ENCODE measurements around the gene LPIN2.

Gene LPIN2

GRCh38 chr18:2969695-2970094 lies 43.2 kb downstream of the LPIN2 start:
- peaks cover 22% of the 10 kb centered on the region for H3K4me1 ChIP-seq (ENCODE audit: control insufficient read depth, insufficient read depth, low read length)
- no peaks in the 10 kb centered on the region for H3K36me3 ChIP-seq (ENCODE audit: control insufficient read depth, insufficient read depth, low read length)
- no peak overlapping the region for H3K4me3 ChIP-seq (ENCODE audit: low read depth, low read length)
- no peaks in the 10 kb centered on the region for H3K27me3 ChIP-seq (ENCODE audit: control insufficient read depth, insufficient read depth, low read length)
- H3K9me3 ChIP-seq (ENCODE audit: control insufficient read depth, insufficient read depth, low read depth, low read length) = no peaks in the 10 kb centered on the region
- no peak overlapping the region for H3K27ac ChIP-seq (ENCODE audit: low read depth, low read length)
- H3K9ac ChIP-seq (ENCODE audit: low read length) = no peak overlapping the region

GRCh38 chr18:2968606-2969005 lies 44.3 kb downstream of the LPIN2 start:
- H3K27me3 ChIP-seq (ENCODE audit: control insufficient read depth, insufficient read depth, low read length) = no peaks in the 10 kb centered on the region
- no peaks in the 10 kb centered on the region for H3K9me3 ChIP-seq (ENCODE audit: control insufficient read depth, insufficient read depth, low read depth, low read length)
- no peak overlapping the region for H3K9ac ChIP-seq (ENCODE audit: low read length)
- H3K27ac ChIP-seq (ENCODE audit: low read depth, low read length) = no peak overlapping the region
- H3K4me3 ChIP-seq (ENCODE audit: low read depth, low read length) = no peak overlapping the region
- peaks cover 22% of the 10 kb centered on the region for H3K4me1 ChIP-seq (ENCODE audit: control insufficient read depth, insufficient read depth, low read length)
- no peaks in the 10 kb centered on the region for H3K36me3 ChIP-seq (ENCODE audit: control insufficient read depth, insufficient read depth, low read length)

- Histone ChIP-seq H3K27me3 (ENCODE audit: control insufficient read depth, insufficient read depth, low read length) (no peaks in the 10 kb centered on the region), H3K4me1 (ENCODE audit: control insufficient read depth, insufficient read depth, low read length) (peaks cover 22% of the 10 kb centered on the region), H3K9me3 (ENCODE audit: control insufficient read depth, insufficient read depth, low read depth, low read length) (no peaks in the 10 kb centered on the region), H3K27ac (ENCODE audit: low read depth, low read length) (no peak overlapping the region), H3K9ac (ENCODE audit: low read length) (no peak overlapping the region), H3K4me3 (ENCODE audit: low read depth, low read length) (no peak overlapping the region), H3K36me3 (ENCODE audit: control insufficient read depth, insufficient read depth, low read length) (no peaks in the 10 kb centered on the region)
Observed at GRCh38 chr18:2967820-2968219, 45.1 kb downstream of the LPIN2 start.

- H3K27ac ChIP-seq (ENCODE audit: low read depth, low read length) = no peak overlapping the region
- no peak overlapping the region for H3K9ac ChIP-seq (ENCODE audit: low read length)
- H3K4me1 ChIP-seq (ENCODE audit: control insufficient read depth, insufficient read depth, low read length) = peaks cover 22% of the 10 kb centered on the region
- no peak overlapping the region for H3K4me3 ChIP-seq (ENCODE audit: low read depth, low read length)
- no peaks in the 10 kb centered on the region for H3K9me3 ChIP-seq (ENCODE audit: control insufficient read depth, insufficient read depth, low read depth, low read length)
- H3K36me3 ChIP-seq (ENCODE audit: control insufficient read depth, insufficient read depth, low read length) = no peaks in the 10 kb centered on the region
- no peaks in the 10 kb centered on the region for H3K27me3 ChIP-seq (ENCODE audit: control insufficient read depth, insufficient read depth, low read length)
Observed at GRCh38 chr18:2967357-2967756, 45.6 kb downstream of the LPIN2 start.

- Histone ChIP-seq H3K27me3 (ENCODE audit: control insufficient read depth, insufficient read depth, low read length) (no peaks in the 10 kb centered on the region), H3K27ac (ENCODE audit: low read depth, low read length) (no peak overlapping the region)
Observed at GRCh38 chr18:2966560-2966959, 46.4 kb downstream of the LPIN2 start.

GRCh38 chr18:2965797-2966196 lies 47.1 kb downstream of the LPIN2 start:
- no peaks in the 10 kb centered on the region for H3K9me3 ChIP-seq (ENCODE audit: control insufficient read depth, insufficient read depth, low read depth, low read length)
- H3K4me1 ChIP-seq (ENCODE audit: control insufficient read depth, insufficient read depth, low read length) = peaks cover 28% of the 10 kb centered on the region
- no peaks in the 10 kb centered on the region for H3K36me3 ChIP-seq (ENCODE audit: control insufficient read depth, insufficient read depth, low read length)
- H3K27ac ChIP-seq (ENCODE audit: low read depth, low read length) = no peak overlapping the region
- H3K27me3 ChIP-seq (ENCODE audit: control insufficient read depth, insufficient read depth, low read length) = no peaks in the 10 kb centered on the region
- no peak overlapping the region for H3K9ac ChIP-seq (ENCODE audit: low read length)
- no peak overlapping the region for H3K4me3 ChIP-seq (ENCODE audit: low read depth, low read length)

More at GRCh38 chr18:2966560-2966959, 46.4 kb downstream of the LPIN2 start:
- no peak overlapping the region for H3K4me3 ChIP-seq (ENCODE audit: low read depth, low read length)
- H3K4me1 ChIP-seq (ENCODE audit: control insufficient read depth, insufficient read depth, low read length) = peaks cover 25% of the 10 kb centered on the region
- H3K9me3 ChIP-seq (ENCODE audit: control insufficient read depth, insufficient read depth, low read depth, low read length) = no peaks in the 10 kb centered on the region
- H3K9ac ChIP-seq (ENCODE audit: low read length) = no peak overlapping the region
- H3K36me3 ChIP-seq (ENCODE audit: control insufficient read depth, insufficient read depth, low read length) = no peaks in the 10 kb centered on the region

GRCh38 chr18:2964361-2965010 lies 48.5 kb downstream of the LPIN2 start:
- no peaks in the 10 kb centered on the region for H3K27me3 ChIP-seq (ENCODE audit: control insufficient read depth, insufficient read depth, low read length)
- no peaks in the 10 kb centered on the region for H3K36me3 ChIP-seq (ENCODE audit: control insufficient read depth, insufficient read depth, low read length)
- no peak overlapping the region for H3K9ac ChIP-seq (ENCODE audit: low read length)
- peaks cover 28% of the 10 kb centered on the region for H3K4me1 ChIP-seq (ENCODE audit: control insufficient read depth, insufficient read depth, low read length)
- H3K9me3 ChIP-seq (ENCODE audit: control insufficient read depth, insufficient read depth, low read depth, low read length) = no peaks in the 10 kb centered on the region
- no peak overlapping the region for H3K4me3 ChIP-seq (ENCODE audit: low read depth, low read length)
- no peak overlapping the region for H3K27ac ChIP-seq (ENCODE audit: low read depth, low read length)

All from HUES6 (cell line).